ENCODE measurements around the gene CHP2.
"Not testable (repeated sequence)": the region's sequence is repeated elsewhere in the genome, so short reads cannot be mapped to it uniquely, and the experiment has no call there.

Gene CHP2

DNA sequence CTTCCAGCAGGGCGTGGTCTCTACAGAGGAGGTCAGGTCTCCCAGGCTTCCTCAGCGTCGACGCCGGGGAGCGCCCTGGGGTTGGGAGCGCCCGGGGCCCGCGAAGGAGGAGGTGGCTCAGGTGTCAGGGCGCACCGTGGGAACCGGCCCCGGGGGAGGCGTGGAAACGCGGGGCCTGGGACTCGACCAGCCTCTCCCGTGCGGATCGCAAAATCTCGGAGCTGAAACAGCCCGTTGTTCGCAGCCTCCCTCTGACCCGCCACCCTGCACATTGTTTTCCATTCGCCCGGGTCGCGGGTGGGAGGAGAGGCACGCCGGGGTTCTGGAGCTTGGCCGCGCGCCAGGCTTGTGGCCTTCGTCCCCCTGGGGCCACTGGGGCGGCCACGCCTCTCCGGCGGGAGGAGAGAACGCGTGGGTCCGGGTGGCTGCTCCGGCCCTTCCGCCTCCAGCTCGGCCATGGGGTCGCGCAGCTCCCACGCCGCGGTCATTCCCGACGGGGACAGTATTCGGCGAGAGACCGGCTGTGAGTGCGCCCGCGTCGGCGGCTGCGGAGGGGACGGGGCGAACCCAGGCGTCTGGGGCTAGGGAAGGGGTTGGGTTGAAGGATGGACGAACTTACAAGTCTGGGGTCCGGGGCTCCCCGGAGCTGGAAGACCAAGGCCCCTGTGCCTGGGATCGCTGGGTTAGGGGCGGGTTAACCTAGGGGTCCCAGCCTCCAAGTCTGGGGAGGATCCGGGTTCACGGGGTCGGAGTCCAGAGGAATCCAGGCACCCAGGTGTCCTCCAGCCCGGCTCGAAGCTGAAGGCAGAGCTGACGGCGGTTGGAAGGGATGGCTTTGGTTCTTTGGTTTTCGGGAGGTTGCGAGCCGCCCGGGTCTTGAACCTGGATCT lies at the start of gene CHP2:
Gene CHP2 (plus strand): TSS at position 433 of the 890 bp plus-strand sequence. CDS start 24 bp downstream, at position 457.
- H3K27ac ChIP-seq (ENCODE audit: low read depth, low read length), result no peak within 1 kb of the TSS
- H3K4me3 ChIP-seq (ENCODE audit: low read depth in 1 of 5, low read length in 5 of 5), result peak within 1 kb of the TSS in 4 of 5 donors; percentile 11 to 61 (median 46)

GRCh38 chr16:23705517-23705902 lies 49.3 kb upstream of the CHP2 start:
- H3K9ac ChIP-seq (ENCODE audit: low read length in 5 of 5), result no peak overlapping the region
- no peaks in the 10 kb centered on the region for H3K4me1 ChIP-seq (ENCODE audit: control insufficient read depth in 5 of 5, insufficient read depth in 5 of 5, low read length in 5 of 5)
- H3K4me3 ChIP-seq (ENCODE audit: low read depth in 1 of 5, low read length in 5 of 5), result no peak overlapping the region
- peaks cover 0 to 10% (median 2%) of the 10 kb centered on the region in 5 donors for H3K27me3 ChIP-seq (ENCODE audit: control insufficient read depth in 5 of 5, insufficient read depth in 4 of 5, low read length in 5 of 5)
- no peaks in the 10 kb centered on the region for H3K36me3 ChIP-seq (ENCODE audit: control insufficient read depth in 5 of 5, insufficient read depth in 5 of 5, low read length in 5 of 5)
- no peak overlapping the region for H3K27ac ChIP-seq (ENCODE audit: low read depth, low read length)
- H3K9me3 ChIP-seq (ENCODE audit: control insufficient read depth in 5 of 5, low read length in 5 of 5), result peaks cover 8 to 21% (median 18%) of the 10 kb centered on the region in 5 donors

More for the DNA sequence above, at the start of gene CHP2:
- Histone ChIP-seq H3K9me3 (ENCODE audit: control insufficient read depth in 5 of 5, low read length in 5 of 5) (no peaks in the 10 kb centered on the region), H3K36me3 (ENCODE audit: control insufficient read depth in 5 of 5, insufficient read depth in 5 of 5, low read length in 5 of 5) (no peaks in the 10 kb centered on the region), H3K9ac (ENCODE audit: low read length in 5 of 5) (no peak within 1 kb of the TSS), H3K27me3 (ENCODE audit: control insufficient read depth in 5 of 5, insufficient read depth in 4 of 5, low read length in 5 of 5) (peaks cover 18 to 38% (median 37%) of the 10 kb centered on the region in 5 donors), H3K4me1 (ENCODE audit: control insufficient read depth in 5 of 5, insufficient read depth in 5 of 5, low read length in 5 of 5) (peaks cover 0 to 12% (median 11%) of the 10 kb centered on the region in 5 donors)

DNA sequence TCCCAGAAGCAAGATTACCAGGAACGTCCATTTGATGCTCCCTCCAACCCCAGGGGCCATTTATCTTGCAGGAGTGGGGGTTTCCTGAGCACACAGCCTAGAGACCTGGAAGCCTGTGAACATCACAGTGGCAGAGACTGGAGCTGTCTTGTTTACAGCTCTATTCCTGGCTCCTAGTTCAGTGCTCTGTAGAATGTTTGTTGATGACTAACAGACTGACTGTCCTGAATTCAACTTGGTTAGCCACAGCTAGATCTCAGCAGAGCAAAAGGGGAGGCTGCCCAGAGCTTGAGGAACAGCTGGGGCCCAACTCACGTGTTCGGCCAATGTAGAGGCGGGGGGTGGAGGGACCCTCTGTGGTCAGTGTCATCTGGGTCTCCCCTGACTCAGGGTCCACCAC lies 48.4 kb upstream of the CHP2 start:
- H3K27me3 ChIP-seq (ENCODE audit: control insufficient read depth in 5 of 5, insufficient read depth in 4 of 5, low read length in 5 of 5), result peaks cover 0 to 14% (median 4%) of the 10 kb centered on the region in 5 donors
- peaks cover 8 to 21% (median 19%) of the 10 kb centered on the region in 5 donors for H3K9me3 ChIP-seq (ENCODE audit: control insufficient read depth in 5 of 5, low read length in 5 of 5)
- H3K4me1 ChIP-seq (ENCODE audit: control insufficient read depth in 5 of 5, insufficient read depth in 5 of 5, low read length in 5 of 5), result no peaks in the 10 kb centered on the region
- H3K36me3 ChIP-seq (ENCODE audit: control insufficient read depth in 5 of 5, insufficient read depth in 5 of 5, low read length in 5 of 5), result no peaks in the 10 kb centered on the region
- H3K4me3 ChIP-seq (ENCODE audit: low read depth in 1 of 5, low read length in 5 of 5), result no peak overlapping the region
- H3K27ac ChIP-seq (ENCODE audit: low read depth, low read length), result no peak overlapping the region
- no peak overlapping the region for H3K9ac ChIP-seq (ENCODE audit: low read length in 5 of 5)

- peaks cover 19 to 35% (median 23%) of the 10 kb centered on the region in 5 donors for H3K27me3 ChIP-seq (ENCODE audit: control insufficient read depth in 5 of 5, insufficient read depth in 4 of 5, low read length in 5 of 5)
- peaks cover 0 to 6% (median 2%) of the 10 kb centered on the region in 5 donors for H3K4me1 ChIP-seq (ENCODE audit: control insufficient read depth in 5 of 5, insufficient read depth in 5 of 5, low read length in 5 of 5)
- H3K27ac ChIP-seq (ENCODE audit: low read depth, low read length), result no peak overlapping the region
- no peak overlapping the region for H3K9ac ChIP-seq (ENCODE audit: low read length in 5 of 5)
- peaks cover 5 to 19% (median 14%) of the 10 kb centered on the region in 5 donors for H3K9me3 ChIP-seq (ENCODE audit: control insufficient read depth in 5 of 5, low read length in 5 of 5)
- no peaks in the 10 kb centered on the region for H3K36me3 ChIP-seq (ENCODE audit: control insufficient read depth in 5 of 5, insufficient read depth in 5 of 5, low read length in 5 of 5)
- H3K4me3 ChIP-seq (ENCODE audit: low read depth in 1 of 5, low read length in 5 of 5), result no peak overlapping the region
Observed at GRCh38 chr16:23709536-23709935, 45.3 kb upstream of the CHP2 start.

- Histone ChIP-seq H3K4me1 (ENCODE audit: control insufficient read depth in 5 of 5, insufficient read depth in 5 of 5, low read length in 5 of 5) (peaks cover 0 to 6% (median 2%) of the 10 kb centered on the region in 5 donors), H3K9ac (ENCODE audit: low read length in 5 of 5) (no peak overlapping the region), H3K4me3 (ENCODE audit: low read depth in 1 of 5, low read length in 5 of 5) (no peak overlapping the region), H3K36me3 (ENCODE audit: control insufficient read depth in 5 of 5, insufficient read depth in 5 of 5, low read length in 5 of 5) (no peaks in the 10 kb centered on the region), H3K9me3 (ENCODE audit: control insufficient read depth in 5 of 5, low read length in 5 of 5) (peaks cover 5 to 19% (median 14%) of the 10 kb centered on the region in 5 donors), H3K27ac (ENCODE audit: low read depth, low read length) (no peak overlapping the region), H3K27me3 (ENCODE audit: control insufficient read depth in 5 of 5, insufficient read depth in 4 of 5, low read length in 5 of 5) (peaks cover 20 to 33% (median 23%) of the 10 kb centered on the region in 5 donors)
Observed at GRCh38 chr16:23710008-23710407, 44.8 kb upstream of the CHP2 start.

GRCh38 chr16:23710504-23710903 lies 44.3 kb upstream of the CHP2 start:
- peaks cover 0 to 6% (median 2%) of the 10 kb centered on the region in 5 donors for H3K4me1 ChIP-seq (ENCODE audit: control insufficient read depth in 5 of 5, insufficient read depth in 5 of 5, low read length in 5 of 5)
- H3K36me3 ChIP-seq (ENCODE audit: control insufficient read depth in 5 of 5, insufficient read depth in 5 of 5, low read length in 5 of 5), result no peaks in the 10 kb centered on the region
- H3K4me3 ChIP-seq (ENCODE audit: low read depth in 1 of 5, low read length in 5 of 5), result no peak overlapping the region
- no peak overlapping the region for H3K27ac ChIP-seq (ENCODE audit: low read depth, low read length)
- H3K9me3 ChIP-seq (ENCODE audit: control insufficient read depth in 5 of 5, low read length in 5 of 5), result peaks cover 5 to 19% (median 14%) of the 10 kb centered on the region in 5 donors
- peaks cover 20 to 32% (median 23%) of the 10 kb centered on the region in 5 donors for H3K27me3 ChIP-seq (ENCODE audit: control insufficient read depth in 5 of 5, insufficient read depth in 4 of 5, low read length in 5 of 5)
- H3K9ac ChIP-seq (ENCODE audit: low read length in 5 of 5), result no peak overlapping the region

DNA sequence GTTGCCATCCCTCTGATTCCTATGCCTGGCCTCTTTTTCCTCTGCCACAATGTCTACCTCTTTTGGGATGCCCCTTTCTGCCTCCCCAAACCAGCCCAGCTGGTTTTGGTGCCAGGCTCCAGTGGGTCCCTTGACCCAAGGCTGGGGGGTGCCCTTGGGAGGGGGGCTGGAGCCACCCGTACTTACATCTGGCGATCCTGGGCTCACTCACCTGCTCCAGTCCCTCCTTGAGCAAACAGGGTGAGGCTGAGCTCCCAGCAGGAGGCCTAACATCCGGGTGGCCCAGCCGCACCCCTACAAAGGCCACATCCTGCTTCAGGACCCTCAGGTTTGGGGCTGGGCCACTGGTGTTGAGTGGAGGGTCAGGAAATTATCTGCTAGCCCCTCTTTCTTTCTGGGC lies 43.0 kb upstream of the CHP2 start:
- H3K27me3 ChIP-seq (ENCODE audit: control insufficient read depth in 5 of 5, insufficient read depth in 4 of 5, low read length in 5 of 5), result peaks cover 18 to 29% (median 23%) of the 10 kb centered on the region in 5 donors
- no peak overlapping the region for H3K9ac ChIP-seq (ENCODE audit: low read length in 5 of 5)
- no peaks in the 10 kb centered on the region for H3K36me3 ChIP-seq (ENCODE audit: control insufficient read depth in 5 of 5, insufficient read depth in 5 of 5, low read length in 5 of 5)
- peaks cover 5 to 19% (median 14%) of the 10 kb centered on the region in 5 donors for H3K9me3 ChIP-seq (ENCODE audit: control insufficient read depth in 5 of 5, low read length in 5 of 5)
- no peak overlapping the region for H3K4me3 ChIP-seq (ENCODE audit: low read depth in 1 of 5, low read length in 5 of 5)
- H3K27ac ChIP-seq (ENCODE audit: low read depth, low read length), result no peak overlapping the region
- H3K4me1 ChIP-seq (ENCODE audit: control insufficient read depth in 5 of 5, insufficient read depth in 5 of 5, low read length in 5 of 5), result peaks cover 0 to 6% (median 2%) of the 10 kb centered on the region in 5 donors

- Histone ChIP-seq H3K9ac (ENCODE audit: low read length in 5 of 5) (no peak within 1 kb of the TSS), H3K9me3 (ENCODE audit: control insufficient read depth in 5 of 5, low read length in 5 of 5) (peaks cover 5 to 19% (median 14%) of the 10 kb centered on the region in 5 donors), H3K27ac (ENCODE audit: low read depth, low read length) (no peak within 1 kb of the TSS), H3K36me3 (ENCODE audit: control insufficient read depth in 5 of 5, insufficient read depth in 5 of 5, low read length in 5 of 5) (no peaks in the 10 kb centered on the region), H3K4me1 (ENCODE audit: control insufficient read depth in 5 of 5, insufficient read depth in 5 of 5, low read length in 5 of 5) (peaks cover 0 to 6% (median 2%) of the 10 kb centered on the region in 5 donors), H3K4me3 (ENCODE audit: low read depth in 1 of 5, low read length in 5 of 5) (no peak within 1 kb of the TSS), H3K27me3 (ENCODE audit: control insufficient read depth in 5 of 5, insufficient read depth in 4 of 5, low read length in 5 of 5) (peaks cover 18 to 29% (median 25%) of the 10 kb centered on the region in 5 donors)
Observed at GRCh38 chr16:23712976-23713375, 41.9 kb upstream of the CHP2 start, which contains the start of gene ERN2. TSS of gene ERN2 (minus strand) at chr16:23713222. CDS start at chr16:23713187, 35 bp downstream.

DNA sequence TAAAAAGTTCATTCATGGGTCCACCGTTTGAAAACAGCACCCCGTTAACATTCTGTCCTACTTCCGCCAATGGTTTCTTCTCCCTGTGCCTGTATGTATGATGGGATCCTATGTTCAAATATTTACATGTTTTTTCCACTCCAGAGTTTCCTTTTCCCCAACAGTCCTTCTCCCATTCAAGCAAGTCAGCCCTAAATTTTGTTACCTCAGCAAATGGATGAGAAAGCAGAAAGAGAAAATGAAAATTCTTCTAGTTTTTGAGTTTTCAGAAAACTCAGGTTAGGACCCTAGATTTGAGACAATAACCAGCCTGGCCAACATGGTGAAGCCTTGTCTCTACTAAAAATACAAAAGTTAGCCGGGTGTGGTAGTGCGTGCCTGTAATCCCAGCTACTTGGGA lies 38.3 kb upstream of the CHP2 start:
- no peak overlapping the region for H3K9ac ChIP-seq (ENCODE audit: low read length in 5 of 5)

DNA sequence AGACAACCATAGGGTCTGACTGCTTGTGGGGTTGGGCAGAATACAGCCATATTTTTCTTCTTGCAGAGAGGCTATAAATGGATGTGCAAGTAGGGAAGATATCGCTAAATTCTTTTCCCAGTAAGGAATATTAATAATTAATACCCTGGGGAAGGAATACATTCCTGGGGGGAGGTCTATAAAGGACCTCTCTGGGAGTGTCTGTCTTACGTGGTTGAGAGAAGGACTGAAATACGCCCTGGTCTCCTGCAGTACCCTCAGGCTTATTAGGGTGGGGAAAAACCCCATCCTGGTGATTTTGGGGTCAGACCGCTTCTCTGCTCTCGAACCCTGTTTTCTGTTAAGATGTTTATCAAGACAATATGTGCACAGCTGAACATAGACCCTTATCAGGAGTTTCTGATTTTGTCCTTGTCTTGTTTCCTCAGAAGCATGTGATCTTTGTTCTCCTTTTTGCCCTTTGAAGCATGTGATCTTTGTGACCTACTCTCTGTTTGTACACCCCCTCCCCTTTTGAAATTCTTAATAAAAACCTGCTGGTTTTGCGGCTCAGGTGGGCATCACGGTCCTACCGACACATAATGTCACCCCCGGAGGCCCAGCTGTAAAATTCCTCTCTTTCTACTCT lies 32.1 kb upstream of the CHP2 start:
- not testable (repeated sequence) for H3K4me3 ChIP-seq (ENCODE audit: low read depth in 1 of 5, low read length in 5 of 5); H3K9ac ChIP-seq (ENCODE audit: low read length in 5 of 5); H3K36me3 ChIP-seq (ENCODE audit: control insufficient read depth in 5 of 5, insufficient read depth in 5 of 5, low read length in 5 of 5); H3K4me1 ChIP-seq (ENCODE audit: control insufficient read depth in 5 of 5, insufficient read depth in 5 of 5, low read length in 5 of 5); H3K27ac ChIP-seq (ENCODE audit: low read depth, low read length); H3K27me3 ChIP-seq (ENCODE audit: control insufficient read depth in 5 of 5, insufficient read depth in 4 of 5, low read length in 5 of 5); H3K9me3 ChIP-seq (ENCODE audit: control insufficient read depth in 5 of 5, low read length in 5 of 5)

More for the DNA sequence above, 38.3 kb upstream of the CHP2 start:
- peaks cover 0 to 6% (median 2%) of the 10 kb centered on the region in 5 donors for H3K4me1 ChIP-seq (ENCODE audit: control insufficient read depth in 5 of 5, insufficient read depth in 5 of 5, low read length in 5 of 5)
- H3K36me3 ChIP-seq (ENCODE audit: control insufficient read depth in 5 of 5, insufficient read depth in 5 of 5, low read length in 5 of 5), result no peaks in the 10 kb centered on the region
- H3K27ac ChIP-seq (ENCODE audit: low read depth, low read length), result no peak overlapping the region
- peaks cover 18 to 25% (median 23%) of the 10 kb centered on the region in 5 donors for H3K27me3 ChIP-seq (ENCODE audit: control insufficient read depth in 5 of 5, insufficient read depth in 4 of 5, low read length in 5 of 5)
- H3K9me3 ChIP-seq (ENCODE audit: control insufficient read depth in 5 of 5, low read length in 5 of 5), result no peaks in the 10 kb centered on the region
- H3K4me3 ChIP-seq (ENCODE audit: low read depth in 1 of 5, low read length in 5 of 5), result no peak overlapping the region
